T-helper 2 cell (primary cell): Measurements from ENCODE around the gene CCDC27.
"Not testable (repeated sequence)": the region's sequence is repeated elsewhere in the genome, so short reads cannot be mapped to it uniquely, and the experiment has no call there.

Source experiments
- DNase-seq, 5 experiments: peaks; one replicate each; pipeline versions ENCODE4 v3.0.0 to v3.0.0-alpha.2; 2012 to 2022

CCDC27 gene

DNA sequence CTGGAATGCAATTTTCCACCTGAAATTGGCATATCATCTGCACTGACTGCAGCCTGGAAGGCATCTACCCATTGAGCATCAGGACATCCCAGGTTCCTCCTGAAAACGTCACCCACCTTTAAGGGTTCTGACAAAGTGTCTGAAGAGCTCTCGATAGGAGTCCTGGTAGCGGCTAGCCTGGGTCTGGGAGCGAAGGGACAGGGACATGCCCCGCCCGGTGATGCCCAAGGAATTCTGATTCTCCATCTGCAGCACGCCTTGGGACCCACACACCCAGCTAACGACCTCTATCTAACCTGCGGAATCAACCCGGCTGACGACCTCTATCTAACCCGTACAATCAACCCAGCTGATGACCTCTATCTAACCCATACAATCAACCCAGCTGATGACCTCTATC lies 13.3 kb upstream of the CCDC27 start:
- no peak for DNase-seq

DNA sequence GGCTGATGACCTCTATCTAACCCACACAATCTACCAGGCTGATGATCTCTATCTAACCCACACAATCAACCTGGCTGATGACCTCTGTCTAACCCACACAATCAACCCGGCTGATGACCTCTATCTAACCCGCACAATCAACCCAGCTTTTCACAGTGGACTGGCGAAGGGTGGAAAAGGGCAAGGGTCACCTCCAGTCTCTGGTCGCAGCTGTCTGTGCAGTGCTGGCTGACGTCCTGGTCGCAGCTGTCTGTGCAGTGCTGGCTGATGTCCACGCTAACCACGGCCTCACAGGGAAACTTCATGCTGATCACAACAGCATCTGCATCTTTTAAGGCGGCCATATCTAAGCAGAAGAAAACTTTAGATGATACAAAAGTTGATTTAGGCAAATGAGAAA lies 12.2 kb upstream of the CCDC27 start:
- no peak for DNase-seq

DNA sequence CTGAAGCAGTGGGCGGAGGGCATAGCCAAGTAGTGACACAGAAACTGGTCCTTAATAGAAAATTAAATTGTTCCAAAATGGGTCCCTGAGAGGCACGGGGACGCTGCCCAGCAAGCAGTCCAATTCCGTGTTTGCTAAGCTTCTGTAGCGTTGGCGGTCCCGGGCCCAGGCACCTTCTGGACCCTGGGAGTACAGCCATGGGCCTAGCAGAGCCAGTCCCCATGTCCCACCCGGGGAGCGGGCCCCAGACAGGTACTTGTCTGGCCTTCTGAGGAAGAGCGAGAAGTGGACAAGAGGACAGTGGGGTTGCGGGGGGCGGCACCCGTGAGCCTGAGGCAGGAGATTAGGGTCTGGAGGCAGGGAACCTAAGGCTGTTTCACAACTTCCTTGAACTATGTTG lies 11.5 kb upstream of the CCDC27 start:
- no peak for DNase-seq

DNA sequence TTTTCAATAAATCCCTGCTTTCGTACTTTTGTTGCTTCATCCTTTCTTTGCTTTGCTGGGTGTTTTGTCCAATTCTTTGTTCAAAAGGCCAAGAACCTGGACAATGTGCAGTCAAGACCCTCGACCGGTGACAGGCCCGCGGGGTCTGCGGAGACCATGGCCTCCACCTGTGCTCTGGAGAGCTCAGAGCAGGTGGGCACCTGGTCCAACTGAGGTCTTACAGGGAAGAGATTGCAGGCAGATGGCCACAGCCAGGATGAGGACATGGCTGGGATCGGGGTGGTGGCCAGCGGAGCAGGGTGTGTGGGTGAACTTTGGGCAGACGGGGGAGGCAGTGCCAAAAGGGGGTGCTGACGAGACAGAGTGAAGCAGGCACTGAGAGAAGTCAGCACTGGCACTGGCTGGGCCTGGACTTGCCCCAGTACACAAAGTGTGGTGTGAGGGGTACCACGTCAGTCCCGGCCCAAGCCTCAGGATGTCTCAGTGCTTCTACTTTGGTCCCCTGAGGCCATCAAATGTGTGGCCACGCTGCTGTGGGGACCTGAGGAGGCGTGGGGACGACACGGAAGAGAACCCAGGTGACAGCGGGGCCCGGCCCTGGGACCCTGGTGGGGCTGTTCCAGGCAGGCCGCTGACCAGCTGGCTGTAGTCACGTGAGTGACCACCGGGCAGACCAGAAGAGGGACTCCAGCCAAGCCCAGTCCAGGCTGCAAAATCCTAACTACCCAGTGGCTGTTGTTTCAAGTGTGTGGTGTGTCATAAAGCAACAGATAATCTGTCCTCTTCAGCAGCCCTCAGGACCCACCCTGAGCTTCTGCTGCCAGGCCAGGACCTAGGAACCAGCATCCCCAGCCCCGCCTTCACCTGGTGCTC lies 10.4 kb upstream of the CCDC27 start:
- DNase-seq = no peak

DNA sequence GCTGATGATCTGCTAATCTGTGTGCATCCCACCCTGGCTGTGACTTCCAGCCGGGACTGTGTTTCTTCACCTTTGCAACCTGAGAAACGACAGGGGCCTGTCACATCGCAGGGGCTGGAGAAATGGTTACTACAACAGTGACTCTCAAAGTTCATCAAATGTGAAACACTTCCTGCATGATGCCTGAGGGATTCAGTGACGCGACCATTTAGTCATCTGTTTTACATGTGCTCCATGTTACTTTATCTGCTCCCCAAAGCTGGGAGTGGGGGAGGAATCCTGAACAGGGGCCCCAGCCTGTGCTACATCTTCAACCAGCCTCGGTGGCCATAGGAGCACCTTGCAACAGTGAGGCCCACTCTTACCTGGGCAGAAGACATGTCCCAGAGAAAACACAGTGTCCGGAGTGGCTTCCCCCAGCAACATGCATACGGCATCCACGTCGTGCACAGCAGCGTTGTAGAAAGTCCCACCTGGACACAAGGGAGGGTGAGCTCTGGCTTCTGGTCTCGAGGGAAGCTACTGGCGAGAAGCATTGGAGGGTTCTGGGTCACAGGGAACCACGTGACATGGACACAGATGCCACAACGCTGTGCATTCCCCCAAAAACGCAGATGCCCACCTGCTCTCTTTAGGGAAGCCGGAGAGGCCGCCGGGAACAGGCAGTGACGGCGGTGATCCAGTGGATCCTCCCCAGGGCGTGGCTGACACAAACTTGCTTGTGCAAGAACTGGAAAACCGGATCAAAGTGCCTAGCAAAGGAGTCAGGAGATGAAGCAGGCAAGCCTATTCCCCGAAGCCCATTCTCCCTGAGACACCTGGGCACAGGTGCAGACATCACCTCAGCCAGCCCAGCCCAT lies 9.6 kb upstream of the CCDC27 start:
- DNase-seq = no peak

DNA sequence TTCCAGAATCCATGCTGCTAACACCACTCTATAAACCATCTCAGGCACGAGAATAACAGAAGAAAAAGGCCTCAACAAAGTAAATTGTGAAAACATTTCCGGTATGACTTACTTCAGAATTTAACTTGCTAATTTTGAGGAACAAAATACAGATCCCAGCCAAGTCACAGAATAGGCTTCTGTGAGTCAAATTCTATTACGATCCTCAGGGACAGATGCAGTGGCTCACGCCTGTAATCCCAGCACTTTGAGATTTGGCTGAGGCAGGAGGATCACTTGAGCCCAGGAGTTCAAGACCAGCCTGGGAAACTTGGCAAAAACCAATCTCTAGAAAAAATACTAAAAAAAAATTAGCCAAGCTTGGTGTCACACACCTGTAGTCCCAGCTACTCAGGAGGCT lies 8.8 kb upstream of the CCDC27 start:
- DNase-seq = no peak

DNA sequence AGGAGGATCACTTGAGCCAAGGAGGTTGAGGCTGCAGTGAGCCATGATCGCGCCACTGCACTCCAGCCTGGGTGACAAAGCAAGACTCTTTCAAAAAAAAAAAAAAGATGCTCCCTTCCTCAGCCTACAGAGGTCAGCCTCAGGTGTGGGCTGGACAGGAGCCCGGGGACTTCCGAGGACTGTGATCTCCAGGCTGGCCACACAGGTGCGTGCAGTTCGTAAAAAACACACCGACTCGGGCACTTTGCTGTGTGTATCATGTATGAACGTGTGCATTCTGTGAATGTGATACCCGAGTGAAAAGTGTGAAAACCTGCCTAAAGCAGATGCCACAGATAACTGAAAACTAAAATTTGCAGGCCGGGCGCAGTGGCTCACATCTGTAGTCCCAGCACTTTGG lies 8.4 kb upstream of the CCDC27 start:
- no peak for DNase-seq

DNA sequence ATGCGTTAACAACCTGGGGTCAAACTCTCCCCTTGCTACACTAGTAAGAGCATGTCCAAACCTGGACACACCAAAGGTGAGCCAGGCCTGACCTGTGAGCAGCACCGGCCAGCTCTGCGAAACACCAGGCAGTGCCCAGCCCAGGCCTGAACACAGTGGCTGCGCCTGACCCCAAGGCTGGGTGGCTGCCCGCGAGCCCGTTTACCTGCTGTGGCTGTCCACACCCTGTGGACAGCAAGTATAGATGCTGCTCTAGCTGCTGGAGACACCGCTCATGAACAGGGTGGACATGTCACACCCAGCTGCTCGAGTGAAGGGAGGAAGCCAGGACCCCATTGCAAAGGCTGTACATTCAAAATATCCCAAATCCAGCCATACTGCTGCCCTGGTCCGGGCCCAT lies 7.6 kb upstream of the CCDC27 start:
- DNase-seq = no peak

DNA sequence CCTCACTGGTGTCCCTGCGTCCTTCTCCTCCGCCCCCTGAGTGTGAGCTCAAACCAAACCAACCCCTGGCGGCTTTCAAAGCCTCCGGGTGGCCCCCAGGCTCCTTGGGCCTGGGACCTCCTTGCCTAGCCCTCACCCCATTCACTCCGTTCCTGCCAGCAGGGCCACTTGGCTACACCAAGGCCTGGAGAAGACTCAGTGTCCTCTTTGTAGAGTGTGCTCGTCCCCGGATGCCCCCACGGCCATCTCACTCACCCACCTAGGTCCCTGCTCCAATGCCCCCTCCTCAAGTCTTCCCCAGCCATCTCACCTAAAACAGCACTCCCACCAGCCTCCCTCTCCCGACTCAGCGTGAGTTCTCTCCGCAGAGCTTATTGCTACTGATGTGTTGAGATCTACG lies 7.2 kb upstream of the CCDC27 start:
- DNase-seq = no peak

DNA sequence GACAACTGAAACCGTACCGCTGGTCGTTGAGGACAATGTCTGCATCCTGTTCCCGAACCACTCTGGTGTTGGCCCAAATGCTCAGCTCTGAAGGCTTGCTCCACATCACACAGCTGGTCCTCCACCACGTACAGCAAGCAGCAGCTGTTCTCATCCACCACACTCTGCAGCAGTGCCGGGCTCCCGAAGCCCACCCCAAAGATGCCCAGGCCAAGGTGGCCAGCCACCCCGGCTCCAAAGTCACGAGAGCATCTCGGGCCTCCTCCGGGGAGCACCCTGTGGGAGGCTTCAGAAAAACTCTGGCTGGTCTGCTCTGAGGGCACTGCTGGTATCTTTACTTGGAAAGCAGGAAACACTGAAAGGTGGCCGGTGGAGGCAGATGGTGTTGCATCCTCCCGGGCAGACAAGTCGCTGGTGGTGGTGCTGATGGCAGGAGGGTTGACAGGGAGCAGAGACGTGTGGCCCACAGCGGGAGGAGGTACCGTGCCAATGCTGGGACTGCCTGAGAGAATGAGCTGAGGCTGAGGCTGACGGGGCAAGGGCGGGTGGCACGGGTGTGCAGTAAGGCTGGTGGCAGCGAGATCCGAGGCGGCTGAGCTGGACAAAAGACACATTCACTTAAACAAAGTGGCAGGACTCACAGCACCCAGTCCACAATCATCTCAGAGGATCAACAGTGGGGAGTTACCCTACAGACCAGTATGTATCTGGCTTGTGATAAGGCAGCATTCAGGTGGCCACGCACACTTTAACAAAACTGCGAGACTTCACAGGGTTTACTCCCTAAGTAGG lies 6.5 kb upstream of the CCDC27 start:
- DNase-seq = no peak

DNA sequence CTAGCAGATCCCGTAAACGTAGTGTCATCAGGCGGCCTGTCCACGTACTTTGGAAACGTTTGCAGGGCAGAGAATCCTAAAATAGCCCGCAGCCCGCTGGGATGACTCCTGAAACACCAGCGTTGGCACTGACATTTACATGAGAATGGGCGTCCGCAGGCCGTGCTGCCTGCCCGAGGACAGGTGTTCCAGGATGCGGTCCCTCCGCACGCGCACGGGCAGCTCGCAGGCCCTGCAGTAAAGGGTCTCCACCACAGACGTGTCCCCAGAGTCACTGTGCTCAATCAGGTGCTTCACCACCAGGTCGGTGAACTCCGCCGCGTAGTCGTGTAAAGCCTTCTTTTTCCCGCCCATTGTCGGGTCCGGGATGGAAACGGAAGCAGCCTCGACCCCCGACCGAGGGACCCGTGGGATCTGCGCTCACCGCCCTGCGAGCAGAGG lies 5.8 kb upstream of the CCDC27 start:
- DNase-seq = no peak

DNA sequence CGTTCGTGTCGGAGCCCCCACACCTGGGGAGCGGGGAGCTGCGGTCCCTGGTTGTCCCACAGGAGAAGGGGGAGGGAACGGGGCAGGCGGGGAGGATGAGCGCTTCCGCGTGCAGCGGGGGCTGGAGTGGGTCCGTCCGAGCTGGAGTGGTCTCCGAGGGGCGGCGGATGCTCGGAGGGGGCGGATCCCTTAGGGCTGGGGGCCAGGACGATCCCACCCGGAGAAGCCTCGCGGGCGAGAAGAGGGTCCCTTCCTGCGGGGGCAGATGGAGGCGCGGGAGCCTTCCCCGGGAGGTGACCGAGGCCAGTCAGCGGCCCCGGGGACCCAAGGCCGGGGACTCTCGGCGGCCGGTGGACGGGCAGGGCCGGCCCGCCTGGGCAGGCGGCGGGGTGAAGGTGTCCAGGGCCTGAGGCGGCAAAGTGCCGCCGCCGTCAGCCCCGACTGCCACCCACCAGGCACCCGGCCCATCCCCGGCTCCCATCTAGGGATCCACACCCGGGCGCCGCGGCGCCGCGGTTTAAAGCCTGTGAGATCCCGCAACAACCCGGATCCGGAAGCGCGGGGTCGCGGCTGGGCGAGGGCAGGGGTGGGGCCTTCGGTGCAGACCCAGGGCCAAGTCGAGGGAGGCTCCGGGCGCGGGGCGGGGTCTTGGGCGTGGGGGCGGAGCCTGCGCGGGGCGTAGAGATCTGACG lies 5.3 kb upstream of the CCDC27 start:
- DNase-seq = peak; percentile 71 to 90 (median 81)

DNA sequence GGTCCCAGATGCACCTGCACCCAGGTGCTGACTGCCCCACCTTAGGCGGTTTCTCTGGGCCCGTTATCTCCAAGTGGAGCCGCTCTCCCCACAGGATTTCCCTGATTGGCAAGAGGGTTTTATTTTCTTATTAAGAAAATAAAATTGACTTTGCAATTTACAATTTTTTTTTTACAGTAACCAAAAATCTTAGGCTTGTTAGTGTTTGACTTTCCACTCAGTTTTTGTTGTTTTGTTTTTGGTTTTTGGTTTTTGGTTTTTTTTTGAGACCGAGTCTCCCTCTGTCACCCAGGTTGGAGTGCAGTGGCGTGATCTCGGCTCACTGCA lies 4.8 kb upstream of the CCDC27 start:
- DNase-seq = no peak

DNA sequence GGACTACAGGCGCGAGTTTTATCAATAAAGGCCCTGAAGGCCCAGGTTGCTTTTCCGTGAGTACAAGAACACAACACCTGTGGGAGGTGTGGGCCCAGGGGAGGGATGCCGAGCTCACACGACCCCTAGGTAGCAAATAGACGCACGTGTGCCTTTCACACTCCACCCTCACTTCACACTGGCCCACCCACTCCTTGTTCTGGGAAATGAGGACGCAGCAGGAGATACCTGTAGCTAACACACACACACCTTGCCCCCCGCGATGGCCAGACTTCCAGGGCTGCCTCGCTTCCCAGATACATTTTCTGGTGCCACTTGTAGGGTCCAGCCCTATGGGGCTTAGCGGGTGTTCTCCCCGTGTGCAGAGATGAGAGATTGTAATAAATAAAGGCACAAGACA lies 4.3 kb upstream of the CCDC27 start:
- DNase-seq = no peak

DNA sequence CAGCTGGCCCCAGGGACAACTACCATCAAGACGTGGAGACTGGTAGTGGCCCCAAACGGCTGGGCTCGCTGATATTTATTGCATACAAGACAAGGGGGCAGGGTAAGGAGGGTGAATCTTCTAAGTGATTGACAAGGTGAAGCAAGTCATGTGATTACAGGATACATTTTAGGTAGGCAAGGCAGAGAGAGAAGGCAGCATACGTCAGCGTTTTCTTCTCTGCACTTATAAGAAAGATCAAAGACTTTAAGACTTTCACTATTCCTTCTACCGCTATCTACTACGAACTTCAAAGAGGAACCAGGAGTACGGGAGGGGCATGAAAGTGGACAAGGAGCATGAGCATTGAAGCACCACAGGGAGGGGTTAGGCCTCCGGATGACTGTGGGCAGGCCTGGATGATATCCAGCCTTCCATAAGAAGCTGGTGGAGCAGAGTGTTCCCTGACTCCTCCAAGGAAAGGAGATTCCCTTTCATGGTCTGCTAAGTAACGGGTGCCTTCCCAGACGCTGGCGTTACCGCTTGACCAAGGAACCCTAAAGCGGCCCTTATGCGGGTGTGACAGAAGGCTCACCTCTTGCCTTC lies 3.8 kb upstream of the CCDC27 start:
- DNase-seq = not testable (repeated sequence)

DNA sequence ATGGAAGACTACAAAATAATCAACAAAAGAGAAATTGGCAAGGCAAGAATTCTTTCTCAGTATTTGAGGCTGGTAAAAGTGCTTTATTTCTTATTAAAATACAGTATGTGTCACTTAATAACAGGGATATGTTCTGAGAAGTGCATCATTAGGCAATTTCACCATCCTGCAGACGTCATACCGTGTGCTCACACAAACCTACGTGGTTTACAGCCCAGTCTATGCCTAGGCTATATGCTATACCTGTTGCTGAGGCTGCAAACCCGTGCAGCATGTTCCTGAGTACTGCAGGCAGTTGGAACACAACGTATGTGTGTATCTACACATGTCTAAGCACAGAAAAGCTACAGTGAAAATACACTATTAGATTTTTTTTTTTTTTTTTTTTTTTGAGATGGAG lies 2.7 kb upstream of the CCDC27 start:
- no peak for DNase-seq

DNA sequence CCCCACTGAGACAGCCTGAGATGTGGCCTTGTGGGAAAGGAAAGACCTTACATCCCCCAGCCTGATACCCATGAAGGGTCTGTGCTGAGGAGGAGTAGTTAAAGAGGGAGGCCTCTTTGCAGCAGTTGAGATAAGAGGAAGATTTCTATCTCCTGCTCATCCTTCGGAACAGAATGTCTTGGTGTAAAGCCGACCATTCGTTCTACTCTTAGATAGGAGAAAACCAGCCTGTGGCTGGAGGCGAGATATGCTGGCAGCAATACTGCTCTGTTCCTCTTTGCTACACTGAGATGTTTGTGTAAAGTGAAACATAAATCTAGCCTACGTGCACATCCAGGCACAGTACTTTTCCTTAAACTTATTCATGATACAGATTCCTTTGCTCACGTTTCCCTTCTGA lies 1.5 kb upstream of the CCDC27 start:
- no peak for DNase-seq

DNA sequence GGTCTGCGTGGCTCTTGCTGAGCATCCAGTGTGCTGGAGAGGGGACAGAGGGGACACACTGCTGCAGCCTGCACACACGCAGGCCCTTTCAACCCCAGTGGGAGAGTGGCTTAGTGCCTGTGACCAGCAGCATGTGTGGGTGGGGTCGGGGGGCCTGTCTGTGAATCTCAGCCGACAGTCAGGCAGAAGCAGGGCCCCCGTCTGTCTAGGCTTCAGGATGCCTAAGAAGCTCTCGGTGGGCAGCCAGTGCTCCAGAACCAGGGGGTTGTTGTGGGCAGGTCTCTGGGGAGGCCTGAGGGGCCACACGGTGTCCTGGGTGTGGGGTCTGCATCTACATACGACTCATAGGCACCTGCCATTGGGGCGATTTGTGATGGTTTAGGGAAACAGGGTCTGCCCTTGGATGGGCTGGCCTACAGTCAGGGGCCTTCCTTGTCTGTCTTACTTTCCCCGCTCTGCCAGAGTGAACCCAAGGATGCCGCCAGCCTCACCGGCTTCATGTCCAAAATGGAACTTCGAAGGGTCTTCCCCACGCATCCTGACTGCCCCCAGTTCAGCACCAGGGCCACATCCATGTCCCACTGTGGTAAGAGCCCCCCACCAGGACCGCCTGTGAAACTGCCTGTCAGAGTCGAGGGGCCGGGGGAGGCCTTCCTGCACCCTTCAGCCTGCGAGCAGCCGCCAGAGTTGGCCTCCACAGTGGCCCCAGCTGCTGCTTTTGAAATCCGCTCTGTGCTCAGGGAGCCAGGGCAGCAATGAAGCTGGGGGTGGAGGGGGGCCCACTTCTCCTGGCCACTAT lies 1.6 kb downstream of the CCDC27 start:
- no peak for DNase-seq

DNA sequence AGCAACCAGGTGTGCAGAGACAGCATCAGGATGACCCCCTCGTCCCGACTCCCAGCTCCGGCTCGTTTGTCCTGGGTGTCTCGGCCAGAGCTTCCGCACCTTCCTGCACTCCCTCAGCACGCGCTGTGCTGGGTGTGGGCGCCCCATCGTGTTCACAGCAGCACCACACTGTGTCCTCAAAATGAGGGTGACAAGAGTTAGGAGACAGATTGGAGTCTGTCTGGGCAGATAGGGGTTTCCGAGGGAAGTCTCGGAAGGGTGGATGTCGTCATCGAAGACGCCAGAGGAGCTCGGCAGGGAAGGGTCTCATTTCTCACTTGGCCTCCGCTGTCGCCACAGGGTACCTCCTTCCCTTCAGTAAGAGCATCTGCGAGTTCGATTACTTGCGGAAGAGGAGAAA lies 4.1 kb downstream of the CCDC27 start:
- no peak for DNase-seq

DNA sequence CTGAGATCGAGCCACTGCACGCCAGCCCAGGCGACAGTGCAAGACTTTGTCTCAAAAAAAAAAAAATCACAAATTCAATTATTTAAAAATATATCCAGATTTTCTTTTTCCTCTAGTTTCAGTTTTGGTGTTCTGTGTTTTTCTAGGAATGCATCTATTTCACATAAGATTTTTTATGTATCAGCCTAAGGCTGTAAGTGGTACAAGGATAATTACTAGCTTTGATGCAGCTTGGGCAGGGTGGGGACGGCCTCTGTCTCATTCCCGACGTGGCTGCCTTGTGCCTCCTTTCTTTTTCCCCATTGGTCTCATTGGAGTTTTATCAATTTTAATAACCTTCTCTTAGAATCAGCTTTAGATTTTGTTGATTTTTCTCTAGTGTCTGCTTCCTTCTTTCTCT lies 6.9 kb downstream of the CCDC27 start:
- no peak for DNase-seq

DNA sequence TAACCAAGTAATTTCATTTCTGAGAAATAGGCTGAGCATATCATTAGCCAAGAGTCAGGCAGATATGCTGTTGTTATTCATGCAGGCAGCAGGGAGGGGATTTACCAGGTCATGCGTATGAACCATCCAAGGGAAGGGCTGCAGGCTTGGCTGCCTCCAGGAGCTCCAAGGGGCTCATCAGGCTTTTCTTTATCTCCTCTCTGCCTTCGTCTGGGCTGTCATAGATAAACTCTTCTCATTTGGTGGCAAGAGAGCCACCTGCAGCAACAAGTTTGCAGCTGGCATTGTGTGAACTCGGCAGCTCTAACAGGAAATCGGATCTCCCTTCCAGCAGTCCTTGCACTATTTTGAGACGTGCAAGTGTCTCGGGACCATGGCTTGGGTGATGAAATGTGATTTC lies 7.5 kb downstream of the CCDC27 start:
- DNase-seq = no peak
